PC-9 (cell line): Measurements from ENCODE around the gene C9orf78.

Experiments
- EZH2 ChIP-seq: fragments of 200-600 bp; sonication (generic); IDR thresholded peaks from 2 replicates; pipeline ENCODE4 v1.8.0; 2017; ENCODE audit warnings: antibody characterized with exemption, low read depth
- TF ChIP-seq, protein P1 (sequence below): fragments of 200-600 bp; sonication (generic); conservative IDR thresholded peaks from 2 replicates; pipeline ENCODE4 v1.6.1; 2017; ENCODE audit warnings: mixed run types, antibody characterized with exemption, mild to moderate bottlenecking, moderate library complexity

DNA sequence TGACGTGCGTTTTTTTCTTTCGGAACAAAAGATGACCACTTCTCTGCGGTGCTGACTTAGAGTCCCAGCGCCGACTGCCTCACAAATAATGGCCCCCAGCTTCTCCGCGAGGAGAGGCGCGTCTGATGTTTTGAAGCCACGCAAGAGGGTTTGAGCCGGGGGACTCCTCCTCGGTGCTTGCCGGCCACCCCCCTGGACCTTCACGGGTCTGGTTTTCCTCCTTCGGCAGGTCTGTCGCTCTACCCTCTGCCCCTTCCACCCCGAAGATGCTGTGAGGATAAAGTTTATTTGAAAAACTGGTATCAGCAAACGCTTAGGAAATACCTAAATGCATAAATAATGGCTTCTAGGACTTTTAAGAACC lies 767 bp upstream of the C9orf78 start:
- TF ChIP-seq EZH2 = no peak
- TF ChIP-seq, protein P1, sequence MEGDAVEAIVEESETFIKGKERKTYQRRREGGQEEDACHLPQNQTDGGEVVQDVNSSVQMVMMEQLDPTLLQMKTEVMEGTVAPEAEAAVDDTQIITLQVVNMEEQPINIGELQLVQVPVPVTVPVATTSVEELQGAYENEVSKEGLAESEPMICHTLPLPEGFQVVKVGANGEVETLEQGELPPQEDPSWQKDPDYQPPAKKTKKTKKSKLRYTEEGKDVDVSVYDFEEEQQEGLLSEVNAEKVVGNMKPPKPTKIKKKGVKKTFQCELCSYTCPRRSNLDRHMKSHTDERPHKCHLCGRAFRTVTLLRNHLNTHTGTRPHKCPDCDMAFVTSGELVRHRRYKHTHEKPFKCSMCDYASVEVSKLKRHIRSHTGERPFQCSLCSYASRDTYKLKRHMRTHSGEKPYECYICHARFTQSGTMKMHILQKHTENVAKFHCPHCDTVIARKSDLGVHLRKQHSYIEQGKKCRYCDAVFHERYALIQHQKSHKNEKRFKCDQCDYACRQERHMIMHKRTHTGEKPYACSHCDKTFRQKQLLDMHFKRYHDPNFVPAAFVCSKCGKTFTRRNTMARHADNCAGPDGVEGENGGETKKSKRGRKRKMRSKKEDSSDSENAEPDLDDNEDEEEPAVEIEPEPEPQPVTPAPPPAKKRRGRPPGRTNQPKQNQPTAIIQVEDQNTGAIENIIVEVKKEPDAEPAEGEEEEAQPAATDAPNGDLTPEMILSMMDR = no peak
